ENCODE data around the gene MCCC1.

- TF ChIP-seq GATA2 (IDR thresholded peaks at IDR 0.05; ENCODE audit: low read depth, low read length) (no peak), GATA3 (IDR thresholded peaks at IDR 0.05; ENCODE audit: low read depth, low read length) (no peak)
Measured at GRCh38 chr3:183033746-183034145, 65.5 kb downstream of the MCCC1 start.

Data from SH-SY5Y (cell line).